Left ventricle myocardium superior (tissue), 1 donor: ENCODE results near the gene LIPK. TPM values are rescaled to one million over a fixed set of nuclear protein-coding genes. Genes with fewer than 3 reads are reported as not detected.
A peak's percentile ranks its signal among the peaks of the same experiment; 100 is the strongest.

Source experiments
- ATAC-seq: fragments of 200-7000 bp; cut with Tn5 transposase; one replicate; pipeline ENCODE4 v1.9.1; 2020; ENCODE audit warnings: mild to moderate bottlenecking, moderate library complexity
- DNase-seq: peaks from one replicate; pipeline ENCODE4 v3.0.0-alpha.2; 2020
- intact Hi-C: fragments of 100-400 bp; cut with micrococcal nuclease; formaldehyde crosslinking; loops from one replicate; pipeline ENCODE4 v1.11.0; 2022
- total RNA-seq: library from RNA; stranded (reverse); fragmentation: NEBNext Ultra II Directional; extraction: Animal tissue kit (Norgen Biotek cat#: 25700); gene quantifications from one replicate; pipeline ENCODE4 v1.2.1, GENCODE V29; 2021
- donor health status: DM: no; HTN: yes; CAD: no; lungs with severe emphysema.

Gene LIPK
- total RNA-seq, 1 donor from 2014 or later = not detected

DNA sequence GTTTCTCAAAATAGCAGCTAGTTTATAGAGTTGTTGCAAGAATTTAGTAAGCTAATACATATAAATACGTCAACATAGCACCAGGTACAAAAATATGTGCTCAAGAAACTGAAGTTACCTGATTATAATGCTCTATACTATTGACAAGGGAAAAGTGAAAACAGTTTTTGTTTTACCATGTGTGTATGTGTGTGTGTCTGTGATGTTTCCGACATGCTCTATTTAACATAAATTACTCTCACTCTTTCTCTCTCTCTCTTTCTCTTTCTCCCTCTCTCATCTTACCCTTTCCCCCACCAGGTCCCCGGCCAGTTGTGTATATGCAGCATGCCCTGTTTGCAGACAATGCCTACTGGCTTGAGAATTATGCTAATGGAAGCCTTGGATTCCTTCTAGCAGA, 58.1 kb downstream of the LIPK start:
- ATAC-seq (no peak), DNase-seq (no peak)
- intact Hi-C loops = no loop called here

DNA sequence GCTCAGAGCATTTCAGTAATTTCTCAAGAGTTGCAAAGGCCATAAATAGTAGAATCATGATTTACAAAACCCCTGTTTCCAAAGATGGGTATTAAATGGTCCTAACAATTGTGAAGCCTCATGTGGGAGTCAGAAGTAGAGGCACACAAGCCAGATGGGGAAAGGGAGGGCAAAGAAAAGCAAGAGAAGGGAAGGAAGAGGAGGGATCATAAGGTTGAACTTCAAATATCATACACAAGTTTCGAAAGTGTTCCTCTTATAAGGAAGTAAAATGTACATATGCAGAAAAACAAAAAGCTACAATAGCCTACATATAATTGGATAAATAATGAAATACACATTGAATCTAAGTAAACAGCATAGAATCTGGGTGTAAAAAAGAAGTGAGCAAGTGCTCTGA, 59.8 kb downstream of the LIPK start:
- ATAC-seq (no peak), DNase-seq (no peak)
- intact Hi-C loops = no loop called here

DNA sequence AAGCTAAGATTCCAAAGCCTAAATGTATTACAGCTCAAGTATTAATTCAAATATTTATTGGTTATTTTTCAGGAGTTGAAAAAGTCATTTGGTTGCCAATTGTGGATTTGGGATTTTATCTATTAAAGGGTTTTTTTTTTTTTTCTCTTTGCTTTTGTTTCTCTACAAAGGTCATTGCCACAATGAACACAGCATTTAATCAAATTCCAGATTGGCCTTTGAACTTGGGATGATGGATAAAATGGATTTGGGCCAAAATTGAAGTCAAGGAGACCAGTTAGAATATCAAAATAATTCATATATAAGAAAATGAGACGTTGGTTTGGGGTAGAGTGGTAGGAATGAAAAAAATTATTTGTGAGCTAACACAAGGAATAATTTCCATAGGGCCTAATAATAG, 63.3 kb downstream of the LIPK start:
- DNase-seq (no peak), ATAC-seq (no peak)
- intact Hi-C loops = no loop called here

DNA sequence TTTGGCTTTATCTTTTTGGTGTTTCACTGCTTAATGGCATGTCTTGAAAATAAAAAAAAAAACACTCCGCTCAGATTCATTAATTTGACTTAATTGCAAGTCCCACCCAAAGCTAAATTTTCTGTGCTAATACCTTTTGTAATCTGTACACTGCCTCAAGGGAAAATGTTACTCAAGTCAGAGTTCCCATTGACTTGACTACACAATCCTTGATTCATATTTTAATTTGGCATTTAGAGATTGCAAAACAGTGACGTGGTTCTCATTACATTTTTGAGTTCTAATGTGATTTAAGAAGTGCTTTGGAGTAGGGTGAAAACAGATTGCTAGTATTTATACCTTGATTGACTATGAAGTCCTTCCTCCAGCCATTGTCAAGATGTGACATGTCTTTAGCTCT, 75.2 kb downstream of the LIPK start:
- DNase-seq (no peak), ATAC-seq (no peak)
- intact Hi-C loops = no loop called here

GRCh38 chr10:88782222-88782621, 76.2 kb downstream of the LIPK start:
- intact Hi-C loops = no loop called here
- DNase-seq (no peak), ATAC-seq (no peak)

DNA sequence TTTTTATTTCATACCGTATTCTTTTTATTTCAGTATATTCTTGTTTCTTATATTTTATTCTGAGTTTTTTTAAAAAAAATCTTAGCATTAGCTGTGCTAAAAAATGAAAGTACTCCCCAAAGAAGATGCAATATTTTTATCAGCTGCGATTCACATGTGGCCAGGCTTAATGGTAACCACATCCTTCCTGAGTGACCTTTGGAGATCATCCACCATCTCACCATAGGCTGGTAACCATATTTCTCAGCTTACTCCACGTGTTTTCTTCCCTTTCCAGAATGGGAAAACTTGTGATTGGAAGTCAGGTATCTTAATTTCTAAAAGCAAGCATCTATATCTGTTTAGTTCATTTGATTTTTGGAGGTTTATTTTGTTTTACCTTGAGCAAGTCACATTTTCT, 77.7 kb downstream of the LIPK start:
- ATAC-seq (no peak), DNase-seq (no peak)
- intact Hi-C loops = no loop called here

GRCh38 chr10:88786032-88786770, 80.2 kb downstream of the LIPK start:
- no peak for ATAC-seq
- DNase-seq = no peak
- intact Hi-C loops = no loop called here

- DNase-seq (no peak), ATAC-seq (no peak)
- intact Hi-C loops = no loop called here
Measured at GRCh38 chr10:88787463-88787862, 81.4 kb downstream of the LIPK start.

GRCh38 chr10:88788924-88789323, 82.9 kb downstream of the LIPK start:
- ATAC-seq = no peak
- intact Hi-C loops = no loop called here

GRCh38 chr10:88791924-88792323, 85.9 kb downstream of the LIPK start:
- DNase-seq (no peak), ATAC-seq (no peak)
- intact Hi-C loops = no loop called here

More at GRCh38 chr10:88788924-88789323, 82.9 kb downstream of the LIPK start:
- DNase-seq = no peak

- intact Hi-C loops = no loop called here
- DNase-seq (peak; percentile 41), ATAC-seq (peak; percentile 45)
Measured at GRCh38 chr10:88792661-88793060, 86.6 kb downstream of the LIPK start.

GRCh38 chr10:88793712-88794299, 87.8 kb downstream of the LIPK start:
- intact Hi-C loops = no loop called here
- DNase-seq = no peak
- no peak for ATAC-seq

- ATAC-seq (no peak), DNase-seq (no peak)
- intact Hi-C loops = no loop called here
Measured at GRCh38 chr10:88794731-88795130, 88.7 kb downstream of the LIPK start.

GRCh38 chr10:88800152-88801125, 94.4 kb downstream of the LIPK start:
- DNase-seq (no peak), ATAC-seq (no peak)
- intact Hi-C loops = no loop called here

Other genes starting within 250 kb of the LIPK start
- gene RNLS, start 122.9 kb upstream of the LIPK start, total RNA-seq = 23.1 TPM
- not detected for gene LIPJ, start 119.5 kb upstream of the LIPK start, total RNA-seq
- gene LIPF, start 41.8 kb upstream of the LIPK start, total RNA-seq = not detected
- 0.22 TPM for gene LIPN, start 53.8 kb downstream of the LIPK start, total RNA-seq
- not detected for gene LIPM, start 96.5 kb downstream of the LIPK start, total RNA-seq
- not detected for gene ANKRD22, start 145.6 kb downstream of the LIPK start, total RNA-seq
- gene STAMBPL1, start 174.0 kb downstream of the LIPK start, total RNA-seq = 2.4 TPM
- gene ACTA2, start 246.5 kb downstream of the LIPK start, total RNA-seq = 53.5 TPM